Measurements from ENCODE around the gene DSEL.

Gene DSEL

DNA sequence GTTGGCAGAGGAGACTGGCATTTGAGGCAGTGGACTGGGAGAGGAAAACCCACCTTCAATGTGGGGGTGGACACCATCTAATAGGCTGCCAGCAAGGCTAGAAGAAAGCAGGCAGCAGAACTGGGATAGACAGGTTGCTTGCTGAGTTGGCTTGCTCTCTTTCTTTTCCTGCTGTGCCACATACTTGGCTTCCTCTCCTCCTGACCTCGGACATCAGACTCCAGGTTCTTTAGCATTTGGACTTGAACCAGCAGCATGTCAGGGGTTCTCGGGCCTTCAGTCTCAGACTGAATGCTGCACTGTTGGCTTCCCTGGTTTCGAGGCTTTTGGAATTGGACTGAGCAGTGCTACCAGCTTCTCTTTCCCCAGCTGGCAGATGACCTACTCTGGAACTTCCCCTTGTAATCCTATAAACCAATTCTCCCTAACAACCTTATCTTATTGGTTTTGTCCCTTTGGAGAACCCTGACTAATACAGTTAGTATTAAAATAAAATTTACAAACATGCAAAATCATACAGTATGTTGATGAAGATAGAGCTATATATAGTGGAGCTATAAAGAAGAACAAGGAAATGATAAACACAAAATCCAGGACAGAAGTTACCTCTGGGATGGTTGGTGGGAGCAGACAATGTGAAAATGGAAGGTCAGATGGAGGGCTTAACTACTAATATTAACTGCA, 15.9 kb downstream of the DSEL start:
- DNase-seq (ENCODE audit: low read depth): no peak

DNA sequence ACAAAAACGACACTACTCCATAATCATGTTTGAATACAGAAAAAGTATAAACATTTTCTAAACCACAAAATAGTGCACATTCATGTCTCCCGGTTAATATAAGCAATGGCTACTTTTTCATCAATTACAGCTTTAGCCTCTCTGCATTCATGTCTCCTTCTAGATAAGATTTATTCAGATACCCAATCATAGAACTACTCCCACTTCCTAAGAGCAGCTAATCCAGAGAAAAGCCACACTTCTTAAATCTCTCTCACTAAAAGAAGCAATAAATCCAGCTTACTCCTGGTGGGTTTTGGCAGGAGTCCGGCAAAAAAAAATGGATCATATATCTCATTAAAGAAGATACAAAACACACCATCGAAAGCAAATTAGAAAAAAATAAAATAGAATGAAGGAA, 20.1 kb downstream of the DSEL start:
- DNase-seq (ENCODE audit: low read depth): no peak

DNA sequence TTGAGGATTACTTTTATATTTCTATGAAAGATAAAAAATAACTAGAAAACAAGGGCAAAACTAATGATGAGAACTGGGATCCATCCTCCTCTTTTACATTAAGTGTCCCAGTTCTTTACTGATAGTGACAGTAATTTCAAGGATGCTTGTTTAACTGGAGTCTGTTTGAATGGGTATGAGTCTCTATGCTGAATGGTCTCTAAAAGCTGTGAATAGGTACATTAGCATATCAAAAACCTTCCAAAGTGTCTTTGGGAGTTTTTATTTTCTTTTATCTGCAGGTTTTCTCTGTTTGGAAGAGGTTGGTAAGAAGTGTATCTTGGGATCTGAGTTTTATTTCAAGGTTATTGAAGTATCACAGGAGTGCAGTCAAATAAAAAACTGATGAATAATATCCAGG, 30.0 kb downstream of the DSEL start:
- DNase-seq (ENCODE audit: low read depth): no peak

DNA sequence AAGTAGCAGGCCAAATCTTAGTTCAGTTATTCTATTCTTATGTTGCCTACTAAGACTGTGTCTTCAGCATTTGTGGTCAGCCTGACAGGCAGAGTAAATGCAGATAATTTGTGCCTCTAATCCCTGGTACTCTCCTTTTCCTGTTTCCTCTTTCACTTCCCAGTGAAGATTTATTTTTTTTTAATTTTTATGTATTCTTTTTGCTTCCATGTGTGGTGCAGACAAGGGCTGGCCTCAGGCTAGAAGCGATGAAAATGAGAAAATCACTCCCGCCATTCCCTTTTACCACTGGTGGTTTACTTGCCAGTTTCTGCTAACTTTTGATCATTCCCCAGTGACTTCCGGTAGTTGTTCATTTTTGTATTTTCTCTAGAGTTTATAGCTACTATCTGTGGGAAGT, 30.9 kb downstream of the DSEL start:
- no peak for DNase-seq (ENCODE audit: low read depth)

DNA sequence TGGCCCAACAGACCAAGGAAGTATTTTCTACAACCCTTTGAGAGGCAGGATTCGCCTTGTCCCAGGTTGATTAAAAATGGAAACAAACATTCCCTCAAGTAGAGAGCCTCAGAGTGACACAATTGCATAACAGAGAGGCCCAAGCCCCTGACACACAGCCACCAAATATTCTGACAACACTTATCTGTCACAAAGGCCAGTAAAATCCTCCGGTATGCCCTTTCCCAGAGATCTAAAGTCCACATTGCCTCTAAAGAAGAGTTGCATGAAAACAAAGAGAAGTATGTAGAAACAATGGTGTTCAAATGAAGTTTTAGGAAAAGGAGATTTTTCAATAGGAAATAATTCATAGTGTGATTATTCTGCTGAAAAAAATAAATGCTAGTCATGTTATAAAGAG, 32.1 kb downstream of the DSEL start:
- DNase-seq (ENCODE audit: low read depth): no peak

DNA sequence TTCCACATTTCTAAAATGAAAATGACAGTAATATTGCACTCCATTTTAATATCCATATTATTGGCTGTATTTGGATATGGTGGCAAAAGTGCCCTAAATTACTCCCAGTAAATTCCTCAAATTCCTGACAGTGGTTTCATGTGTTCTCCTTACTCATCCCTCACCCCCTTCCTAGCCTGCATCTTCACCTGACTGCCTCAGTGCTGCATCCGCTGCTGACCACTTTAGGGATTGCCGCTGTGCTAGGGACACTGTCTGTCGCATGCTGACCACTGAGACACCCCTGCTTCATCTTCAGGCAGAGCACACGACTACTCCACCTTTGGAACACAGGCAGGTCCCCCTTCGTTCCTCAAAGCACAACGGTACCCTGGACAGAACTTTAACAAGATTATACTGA, 32.6 kb downstream of the DSEL start:
- no peak for DNase-seq (ENCODE audit: low read depth)

DNA sequence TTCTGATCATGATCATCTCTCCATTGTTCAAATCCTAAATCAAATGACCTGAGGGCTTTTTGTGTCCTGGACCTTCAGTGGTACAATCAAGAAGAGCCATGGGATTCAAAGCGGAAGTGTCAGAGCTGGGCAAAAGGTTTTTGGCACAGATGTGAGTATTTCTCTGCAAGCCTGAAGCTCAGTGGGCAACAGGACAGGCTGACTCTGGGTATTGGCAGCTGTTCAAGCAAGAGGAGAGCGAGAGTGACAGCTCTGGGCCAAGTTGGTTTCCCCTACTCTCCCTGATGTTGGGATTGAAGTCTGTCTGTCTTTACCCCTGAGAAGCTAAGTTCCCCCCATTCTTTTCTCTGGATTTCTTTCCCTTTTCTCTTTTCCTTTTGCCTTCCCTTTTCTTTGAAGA, 33.3 kb downstream of the DSEL start:
- no peak for DNase-seq (ENCODE audit: low read depth)

DNA sequence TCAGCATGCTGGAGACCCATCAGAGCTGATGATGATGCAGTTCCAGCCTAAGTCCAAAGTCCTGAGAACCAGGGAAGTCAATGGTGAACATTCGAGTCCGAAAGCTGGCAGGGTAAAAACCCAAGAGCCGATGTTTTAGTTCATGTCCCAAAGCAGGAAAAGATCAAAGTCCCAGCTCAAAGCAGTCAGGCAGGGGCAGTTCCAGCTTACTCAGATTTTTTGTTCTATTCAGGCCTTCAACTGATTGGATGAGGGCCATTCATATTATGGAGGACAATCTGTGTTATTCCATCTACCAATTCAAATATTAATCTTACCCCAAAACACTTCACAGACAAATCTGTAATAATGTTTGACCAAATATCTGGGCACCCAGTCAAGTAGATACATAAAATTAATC, 38.3 kb downstream of the DSEL start:
- no peak for DNase-seq (ENCODE audit: low read depth)

DNA sequence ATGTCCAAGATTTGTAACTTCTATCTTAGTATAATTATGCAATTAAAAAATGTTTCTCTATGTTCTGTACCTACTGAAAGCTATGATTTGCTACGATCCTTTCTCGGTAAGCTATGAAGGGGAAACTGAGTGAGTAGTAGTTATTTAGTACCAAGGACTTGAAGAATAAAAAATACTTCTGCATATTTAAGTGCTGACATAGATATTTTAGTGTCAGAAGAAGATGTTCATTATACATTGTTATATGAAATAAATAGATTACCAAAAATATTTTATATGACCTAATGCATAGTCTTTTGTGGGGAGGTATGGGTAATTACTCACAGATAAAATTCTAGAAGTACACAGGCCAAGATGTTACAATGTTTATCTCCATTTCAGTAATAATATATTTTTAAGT, 39.0 kb downstream of the DSEL start:
- DNase-seq (ENCODE audit: low read depth): no peak

DNA sequence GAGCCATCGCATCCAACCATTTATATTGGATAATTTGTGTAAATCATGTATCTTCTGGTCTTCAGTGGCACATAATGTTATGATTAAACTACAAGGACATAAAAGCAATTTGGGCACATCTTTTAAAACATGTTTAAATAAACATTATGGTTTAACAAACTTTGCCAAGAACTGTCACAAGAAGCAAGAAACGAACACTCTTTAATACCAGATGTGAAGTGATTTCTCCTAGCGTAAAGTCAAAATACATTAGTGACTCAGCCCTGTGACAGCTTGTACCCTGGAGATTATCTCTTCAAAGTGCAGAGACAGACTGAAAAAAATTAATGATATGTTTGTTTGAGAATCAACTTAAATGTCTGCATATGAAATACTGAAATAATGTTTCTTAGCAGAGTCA, 39.9 kb downstream of the DSEL start:
- DNase-seq (ENCODE audit: low read depth): no peak

DNA sequence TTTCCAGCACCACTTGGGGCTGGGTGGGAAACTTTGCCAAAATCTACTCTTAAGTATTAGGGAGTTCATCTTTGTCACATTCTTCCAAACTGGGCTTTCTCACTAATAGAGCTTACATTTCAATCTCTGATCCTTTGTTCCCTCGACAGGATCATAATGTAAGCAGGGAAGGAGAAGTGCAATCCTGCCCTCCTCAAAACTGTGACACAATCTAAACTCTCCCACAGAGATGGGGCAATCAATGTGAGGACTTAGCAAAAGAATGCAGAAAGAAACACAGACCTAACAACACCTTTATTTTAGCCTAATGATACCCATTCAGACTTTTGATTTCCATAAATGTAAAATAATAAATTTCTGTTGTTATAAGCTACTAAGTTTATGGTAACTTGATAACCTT, 40.8 kb downstream of the DSEL start:
- no peak for DNase-seq (ENCODE audit: low read depth)

DNA sequence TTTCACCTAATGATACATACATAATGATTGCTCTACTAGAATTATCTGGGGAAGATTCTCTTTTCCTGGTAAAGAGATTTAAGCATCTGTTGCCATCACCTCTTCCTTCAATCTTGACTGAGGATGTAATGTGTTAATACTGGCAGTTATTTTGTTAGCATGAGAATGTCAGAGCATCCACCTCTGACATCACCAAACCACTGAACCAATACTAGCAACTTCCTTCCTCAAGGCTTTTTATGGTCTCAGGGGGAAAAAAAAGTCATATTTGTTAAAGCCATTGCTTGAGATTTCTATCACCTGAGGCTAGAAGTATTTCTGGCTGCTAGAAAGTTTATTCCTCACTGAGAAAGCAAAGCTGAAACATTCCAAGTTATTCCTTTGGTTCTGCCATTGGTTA, 48.5 kb downstream of the DSEL start:
- DNase-seq (ENCODE audit: low read depth): no peak

DNA sequence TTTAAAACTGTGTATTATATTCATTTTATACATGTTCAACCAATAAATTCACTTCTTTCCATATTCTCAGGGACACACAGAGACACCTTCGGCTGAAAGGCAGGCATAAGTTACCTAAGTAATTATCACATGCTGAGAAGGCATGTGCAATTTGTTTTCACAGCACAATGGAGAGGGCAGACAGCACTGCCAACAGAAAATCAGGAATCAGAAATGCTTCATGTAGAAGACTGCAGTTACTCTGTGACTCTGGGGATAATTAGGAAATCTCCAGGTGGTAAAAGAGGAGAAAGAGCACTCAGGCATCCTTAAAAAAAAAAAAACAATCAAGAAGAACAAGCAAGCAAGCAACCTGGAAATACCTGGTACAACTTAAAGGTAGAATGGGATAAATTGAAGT, 49.3 kb downstream of the DSEL start:
- no peak for DNase-seq (ENCODE audit: low read depth)

DNA sequence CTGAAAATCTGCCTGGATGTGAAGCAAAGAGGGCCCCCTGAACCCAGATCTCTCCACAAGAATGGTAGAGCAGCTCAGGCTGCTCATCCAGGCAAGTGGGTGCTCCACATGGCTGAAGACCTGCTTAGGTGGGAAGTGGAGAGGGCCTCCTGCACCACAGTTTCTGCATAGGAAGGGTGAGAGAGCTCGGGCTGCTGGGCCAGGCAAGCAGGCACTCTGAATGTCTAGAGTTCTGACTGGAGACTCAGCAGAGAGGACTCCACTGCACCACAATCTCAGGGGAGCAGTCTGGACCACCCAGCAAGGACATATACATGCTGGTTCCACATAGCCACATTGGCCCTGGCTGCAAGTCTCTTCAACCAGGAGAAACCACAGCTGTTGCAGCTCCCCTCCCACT, 52.0 kb downstream of the DSEL start:
- DNase-seq (ENCODE audit: low read depth): no peak

DNA sequence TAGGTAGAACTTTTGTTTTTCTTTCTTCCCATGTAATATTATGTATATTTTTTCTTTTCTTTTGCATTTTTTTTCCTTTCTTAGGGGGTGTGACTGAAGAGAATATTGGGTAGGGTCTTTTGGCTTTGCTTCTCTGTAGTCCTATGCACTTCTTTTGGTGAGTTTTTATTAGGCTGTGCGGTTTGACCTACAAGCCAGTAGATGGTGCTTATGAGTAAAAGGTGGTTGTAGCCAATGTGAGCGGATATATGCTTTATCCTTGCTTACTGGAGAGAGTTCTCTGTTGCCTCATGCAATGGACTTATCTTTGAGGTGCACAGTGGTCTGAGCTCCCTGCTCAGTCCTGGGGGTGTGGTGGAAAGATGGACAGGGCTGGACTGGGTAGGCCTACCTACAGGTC, 52.7 kb downstream of the DSEL start:
- no peak for DNase-seq (ENCODE audit: low read depth)

DNA sequence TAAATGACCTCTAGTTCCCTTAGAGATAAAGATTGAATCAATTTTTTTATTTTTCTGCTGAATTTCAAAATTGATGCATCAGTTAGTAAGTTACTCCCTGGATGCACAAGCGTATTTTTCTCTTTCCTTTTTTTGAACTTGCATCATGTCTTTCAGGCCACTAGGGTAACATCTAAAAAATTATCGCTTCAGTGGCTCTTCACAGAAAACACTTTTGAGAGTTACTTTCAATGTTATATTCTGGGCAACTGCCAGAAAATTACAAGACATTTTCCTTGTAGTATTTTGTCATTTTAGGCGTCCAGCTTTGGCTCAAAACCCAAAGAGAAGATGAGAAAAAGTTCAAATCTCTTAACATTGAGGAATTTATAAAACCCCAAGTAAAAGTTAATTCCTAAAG, 59.8 kb downstream of the DSEL start:
- no peak for DNase-seq (ENCODE audit: low read depth)
